ENCODE results near the gene RWDD1. TPM values are rescaled to one million over a fixed set of nuclear protein-coding genes. Genes with fewer than 3 reads are reported as not detected.
A peak's percentile ranks its signal among the peaks of the same experiment; 100 is the strongest.

Gene RWDD1
- total and polyA plus RNA-seq, 2 experiments from 2014 or later, result 41.0 to 48.8 TPM

GRCh38 chr6:116536216-116536621 lies 35.1 kb upstream of the RWDD1 start:
- H3K27ac ChIP-seq, result peak overlapping the region; percentile 4

DNA sequence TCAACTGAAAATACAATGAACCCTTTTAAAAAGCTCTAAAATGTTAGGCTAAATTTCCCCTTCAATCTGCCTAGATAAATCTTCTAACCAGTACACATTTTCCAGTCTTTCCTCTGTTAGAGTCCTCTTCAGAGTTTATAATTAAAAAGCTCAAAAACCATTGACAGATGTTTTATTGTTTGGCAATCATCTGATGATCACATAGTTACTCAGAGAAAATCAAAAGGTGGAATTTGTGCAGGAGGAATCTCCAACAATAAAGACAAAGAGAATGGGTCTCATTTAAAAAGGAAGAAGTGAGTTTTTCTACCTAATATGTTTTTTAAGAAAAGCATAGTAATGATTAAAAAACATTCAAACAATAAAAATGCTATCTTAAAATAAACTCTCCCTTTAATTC lies 28.9 kb upstream of the RWDD1 start:
- no peaks in the 10 kb centered on the region for H3K79me2 ChIP-seq
- H4K20me1 ChIP-seq (ENCODE audit: insufficient read depth, poor library complexity, severe bottlenecking), result no peaks in the 10 kb centered on the region
- H3K36me3 ChIP-seq (replicated peaks; ENCODE audit: insufficient read depth, low read depth), result no peaks in the 10 kb centered on the region
- no peak overlapping the region for H2AFZ ChIP-seq
- H3K9me3 ChIP-seq (ENCODE audit: low read depth), result no peaks in the 10 kb centered on the region
- no peaks in the 10 kb centered on the region for H3K27me3 ChIP-seq
- TF ChIP-seq EZH2phosphoT487 (IDR thresholded peaks at IDR 0.05; ENCODE audit: low read depth, severe bottlenecking, unreplicated experiment), result no peak
- TF ChIP-seq, protein P1, sequence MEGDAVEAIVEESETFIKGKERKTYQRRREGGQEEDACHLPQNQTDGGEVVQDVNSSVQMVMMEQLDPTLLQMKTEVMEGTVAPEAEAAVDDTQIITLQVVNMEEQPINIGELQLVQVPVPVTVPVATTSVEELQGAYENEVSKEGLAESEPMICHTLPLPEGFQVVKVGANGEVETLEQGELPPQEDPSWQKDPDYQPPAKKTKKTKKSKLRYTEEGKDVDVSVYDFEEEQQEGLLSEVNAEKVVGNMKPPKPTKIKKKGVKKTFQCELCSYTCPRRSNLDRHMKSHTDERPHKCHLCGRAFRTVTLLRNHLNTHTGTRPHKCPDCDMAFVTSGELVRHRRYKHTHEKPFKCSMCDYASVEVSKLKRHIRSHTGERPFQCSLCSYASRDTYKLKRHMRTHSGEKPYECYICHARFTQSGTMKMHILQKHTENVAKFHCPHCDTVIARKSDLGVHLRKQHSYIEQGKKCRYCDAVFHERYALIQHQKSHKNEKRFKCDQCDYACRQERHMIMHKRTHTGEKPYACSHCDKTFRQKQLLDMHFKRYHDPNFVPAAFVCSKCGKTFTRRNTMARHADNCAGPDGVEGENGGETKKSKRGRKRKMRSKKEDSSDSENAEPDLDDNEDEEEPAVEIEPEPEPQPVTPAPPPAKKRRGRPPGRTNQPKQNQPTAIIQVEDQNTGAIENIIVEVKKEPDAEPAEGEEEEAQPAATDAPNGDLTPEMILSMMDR (IDR thresholded peaks at IDR 0.05; ENCODE audit: poor library complexity), result no peak
- no peak for TF ChIP-seq EZH2 (IDR thresholded peaks at IDR 0.05; ENCODE audit: borderline replicate concordance)
- H3K4me3 ChIP-seq, result no peak overlapping the region
- no peak overlapping the region for H3K4me2 ChIP-seq
- DNase-seq (ENCODE audit: low spot score), result no peak
- H3K4me1 ChIP-seq (ENCODE audit: insufficient read depth), result no peaks in the 10 kb centered on the region
- H3K9me2 ChIP-seq (replicated peaks; ENCODE audit: insufficient read depth), result no peaks in the 10 kb centered on the region
- no peak overlapping the region for H3K27ac ChIP-seq

More at GRCh38 chr6:116536216-116536621, 35.1 kb upstream of the RWDD1 start:
- WGBS (ENCODE audit: low lambda C conversion rate, missing lambda C conversion rate), result 27% methylated on average over 4 of the region's 4 CpGs
- DNase-seq (ENCODE audit: low spot score), result peak; percentile 76
- no peaks in the 10 kb centered on the region for H3K9me2 ChIP-seq (replicated peaks; ENCODE audit: insufficient read depth)
- no peaks in the 10 kb centered on the region for H3K27me3 ChIP-seq
- no peaks in the 10 kb centered on the region for H3K79me2 ChIP-seq
- H3K9me3 ChIP-seq (ENCODE audit: low read depth), result no peaks in the 10 kb centered on the region
- no peak overlapping the region for H3K4me2 ChIP-seq
- no peaks in the 10 kb centered on the region for H4K20me1 ChIP-seq (ENCODE audit: insufficient read depth, poor library complexity, severe bottlenecking)
- H3K4me3 ChIP-seq, result no peak overlapping the region
- TF ChIP-seq EZH2 (IDR thresholded peaks at IDR 0.05; ENCODE audit: borderline replicate concordance) (no peak), EZH2phosphoT487 (IDR thresholded peaks at IDR 0.05; ENCODE audit: low read depth, severe bottlenecking, unreplicated experiment) (no peak)
- TF ChIP-seq, protein P1 (IDR thresholded peaks at IDR 0.05; ENCODE audit: poor library complexity), result peak; percentile 70
- H3K4me1 ChIP-seq (ENCODE audit: insufficient read depth), result no peaks in the 10 kb centered on the region
- H2AFZ ChIP-seq, result peak overlapping the region; percentile 17
- no peaks in the 10 kb centered on the region for H3K36me3 ChIP-seq (replicated peaks; ENCODE audit: insufficient read depth, low read depth)

DNA sequence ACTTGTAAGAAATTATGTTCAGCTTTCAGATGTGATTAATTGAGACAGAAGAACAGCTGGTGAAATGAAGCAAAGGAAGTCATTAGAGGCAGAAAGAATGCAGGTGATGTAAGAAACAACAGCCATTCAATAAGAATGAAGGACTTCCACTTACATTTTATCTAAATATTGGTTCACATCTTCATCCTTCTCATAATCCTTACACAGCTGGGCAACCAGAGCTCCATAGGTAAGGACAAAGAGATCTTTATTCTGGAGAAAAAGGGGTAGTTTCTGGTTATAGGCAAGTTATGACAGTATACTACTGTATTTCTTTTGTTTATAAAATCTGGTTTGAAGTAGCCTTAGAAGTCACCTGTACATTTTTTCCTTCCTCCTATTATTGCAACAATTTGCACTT lies 28.2 kb upstream of the RWDD1 start:
- H3K4me2 ChIP-seq, result no peak overlapping the region
- no peaks in the 10 kb centered on the region for H3K9me2 ChIP-seq (replicated peaks; ENCODE audit: insufficient read depth)
- H3K79me2 ChIP-seq, result no peaks in the 10 kb centered on the region
- no peaks in the 10 kb centered on the region for H3K27me3 ChIP-seq
- no peak overlapping the region for H2AFZ ChIP-seq
- H3K4me3 ChIP-seq, result no peak overlapping the region
- no peaks in the 10 kb centered on the region for H4K20me1 ChIP-seq (ENCODE audit: insufficient read depth, poor library complexity, severe bottlenecking)
- no peaks in the 10 kb centered on the region for H3K36me3 ChIP-seq (replicated peaks; ENCODE audit: insufficient read depth, low read depth)
- no peaks in the 10 kb centered on the region for H3K9me3 ChIP-seq (ENCODE audit: low read depth)
- H3K4me1 ChIP-seq (ENCODE audit: insufficient read depth), result no peaks in the 10 kb centered on the region
- H3K27ac ChIP-seq, result no peak overlapping the region
- no peak for DNase-seq (ENCODE audit: low spot score)
- TF ChIP-seq EZH2phosphoT487 (IDR thresholded peaks at IDR 0.05; ENCODE audit: low read depth, severe bottlenecking, unreplicated experiment), result no peak
- no peak for TF ChIP-seq EZH2 (IDR thresholded peaks at IDR 0.05; ENCODE audit: borderline replicate concordance)
- TF ChIP-seq, protein P1 (IDR thresholded peaks at IDR 0.05; ENCODE audit: poor library complexity), result no peak

DNA sequence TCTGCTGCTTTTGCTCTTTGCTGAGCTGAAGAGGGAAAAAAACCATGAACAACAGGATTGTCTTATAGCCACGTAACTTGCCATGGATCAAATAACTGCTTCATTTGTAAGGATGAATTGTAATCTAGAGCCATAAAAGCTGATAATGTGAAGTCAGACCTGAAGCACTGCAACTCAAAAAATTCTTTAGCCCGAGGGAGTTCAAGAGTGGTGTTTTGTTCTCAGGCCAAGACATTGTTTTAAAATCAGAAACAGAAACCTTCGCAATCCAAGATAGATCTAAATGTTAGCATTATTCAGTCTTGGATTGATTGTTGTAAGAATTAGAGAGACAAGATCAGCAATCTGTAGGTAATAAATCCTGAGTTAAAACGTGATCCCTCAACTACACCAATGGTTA lies 25.7 kb upstream of the RWDD1 start, which contains the start of gene TRAPPC3L:
Gene TRAPPC3L, minus strand, starts transcription at position 34 of the 400 bp plus-strand sequence. CDS start 170 bp downstream, outside the sequence.
- Histone ChIP-seq H3K4me1 (ENCODE audit: insufficient read depth) (no peaks in the 10 kb centered on the region), H4K20me1 (ENCODE audit: insufficient read depth, poor library complexity, severe bottlenecking) (no peaks in the 10 kb centered on the region), H2AFZ (peak within 1 kb of the TSS; percentile 34), H3K9me3 (ENCODE audit: low read depth) (no peaks in the 10 kb centered on the region), H3K36me3 (replicated peaks; ENCODE audit: insufficient read depth, low read depth) (no peaks in the 10 kb centered on the region), H3K27ac (peak within 1 kb of the TSS; percentile 38), H3K9me2 (replicated peaks; ENCODE audit: insufficient read depth) (no peaks in the 10 kb centered on the region), H3K79me2 (no peaks in the 10 kb centered on the region), H3K27me3 (no peaks in the 10 kb centered on the region), H3K4me2 (peak within 1 kb of the TSS; percentile 39), H3K4me3 (no peak within 1 kb of the TSS)
- DNase-seq (ENCODE audit: low spot score), result no peak
- WGBS (ENCODE audit: low lambda C conversion rate, missing lambda C conversion rate), result 37% methylated on average over 4 of the region's 4 CpGs
- TF ChIP-seq EZH2 (IDR thresholded peaks at IDR 0.05; ENCODE audit: borderline replicate concordance), result no peak
- TF ChIP-seq EZH2phosphoT487 (IDR thresholded peaks at IDR 0.05; ENCODE audit: low read depth, severe bottlenecking, unreplicated experiment), result no peak
- TF ChIP-seq, protein P1 (IDR thresholded peaks at IDR 0.05; ENCODE audit: poor library complexity), result no peak
